Left renal pelvis (tissue), 4 donors: ENCODE results near the gene POLE2. TPM values are rescaled to one million over a fixed set of nuclear protein-coding genes. Genes with fewer than 3 reads are reported as not detected.
A peak's percentile ranks its signal among the peaks of the same experiment; 100 is the strongest.
"Not testable (repeated sequence)": the region's sequence is repeated elsewhere in the genome, so short reads cannot be mapped to it uniquely, and the experiment has no call there.

Experiments used
- DNase-seq, 4 donors: peaks; one replicate each; pipeline ENCODE4 v3.0.0-alpha.2; 2013; ENCODE audit warnings: low read depth in 4 of 4, low spot score in 3 of 4
- polyA plus RNA-seq, 4 donors: library from polyadenylated mRNA; unstranded; fragments of 120-200 nt; gene quantifications; one replicate each; pipeline ENCODE4 v1.2.1, GENCODE V29; 2013; ENCODE audit not compliant: insufficient read length in 4 of 4

POLE2 gene
- polyA plus RNA-seq, 4 donors, result 14.3 to 26.8 (median 17.4) TPM

GRCh38 chr14:49670475-49670874 lies 17.5 kb downstream of the POLE2 start:
- no peak for DNase-seq

- DNase-seq, result no peak
These were observed 28.2 kb downstream of the POLE2 start for GRCh38 chr14:49659526-49660455.

GRCh38 chr14:49657500-49657899 lies 30.5 kb downstream of the POLE2 start:
- DNase-seq, result not testable (repeated sequence)

- no peak for DNase-seq
These were observed 33.5 kb downstream of the POLE2 start for GRCh38 chr14:49654511-49654910.

GRCh38 chr14:49653508-49653907 lies 34.5 kb downstream of the POLE2 start:
- no peak for DNase-seq

- no peak for DNase-seq
These were observed 45.9 kb downstream of the POLE2 start for GRCh38 chr14:49642163-49642562.

- no peak for DNase-seq
These were observed 46.3 kb downstream of the POLE2 start for GRCh38 chr14:49641697-49642129.

- no peak for DNase-seq
These were observed 47.2 kb downstream of the POLE2 start for GRCh38 chr14:49640540-49641417.

- DNase-seq, result no peak
These were observed 50.4 kb downstream of the POLE2 start for GRCh38 chr14:49637534-49638078.

- no peak for DNase-seq
These were observed 51.1 kb downstream of the POLE2 start for GRCh38 chr14:49636866-49637265.

GRCh38 chr14:49634547-49635334 lies 53.3 kb downstream of the POLE2 start, which contains the start of gene DNAAF2:
Gene DNAAF2, minus strand, starts transcription at chr14:49635244. Its CDS starts 95 bp downstream, at chr14:49635149.
- peak; percentile 67 to 80 (median 72) for DNase-seq

- peak; percentile 91 to 93 (median 92) for DNase-seq
These were observed 54.1 kb downstream of the POLE2 start for GRCh38 chr14:49633640-49634546.

- DNase-seq, result no peak
These were observed 63.8 kb downstream of the POLE2 start for GRCh38 chr14:49623941-49624839.

GRCh38 chr14:49623387-49623786 lies 64.6 kb downstream of the POLE2 start:
- no peak for DNase-seq

GRCh38 chr14:49622022-49622607 lies 65.9 kb downstream of the POLE2 start:
- no peak for DNase-seq

- no peak for DNase-seq
These were observed 66.7 kb downstream of the POLE2 start for GRCh38 chr14:49621114-49621881.
